Stimulated activated CD4-positive, alpha-beta T cell treated with anti-CD3 and anti-CD28 coated beads, Interleukin-2, amount 100 ng/mL, for 48 hours (primary cell): ENCODE data around the gene SIRT3.

Experiments
- DNase-seq, 2 donors: peaks; one replicate each; pipeline ENCODE4 v3.0.0-alpha.2; 2020

Gene SIRT3

DNA sequence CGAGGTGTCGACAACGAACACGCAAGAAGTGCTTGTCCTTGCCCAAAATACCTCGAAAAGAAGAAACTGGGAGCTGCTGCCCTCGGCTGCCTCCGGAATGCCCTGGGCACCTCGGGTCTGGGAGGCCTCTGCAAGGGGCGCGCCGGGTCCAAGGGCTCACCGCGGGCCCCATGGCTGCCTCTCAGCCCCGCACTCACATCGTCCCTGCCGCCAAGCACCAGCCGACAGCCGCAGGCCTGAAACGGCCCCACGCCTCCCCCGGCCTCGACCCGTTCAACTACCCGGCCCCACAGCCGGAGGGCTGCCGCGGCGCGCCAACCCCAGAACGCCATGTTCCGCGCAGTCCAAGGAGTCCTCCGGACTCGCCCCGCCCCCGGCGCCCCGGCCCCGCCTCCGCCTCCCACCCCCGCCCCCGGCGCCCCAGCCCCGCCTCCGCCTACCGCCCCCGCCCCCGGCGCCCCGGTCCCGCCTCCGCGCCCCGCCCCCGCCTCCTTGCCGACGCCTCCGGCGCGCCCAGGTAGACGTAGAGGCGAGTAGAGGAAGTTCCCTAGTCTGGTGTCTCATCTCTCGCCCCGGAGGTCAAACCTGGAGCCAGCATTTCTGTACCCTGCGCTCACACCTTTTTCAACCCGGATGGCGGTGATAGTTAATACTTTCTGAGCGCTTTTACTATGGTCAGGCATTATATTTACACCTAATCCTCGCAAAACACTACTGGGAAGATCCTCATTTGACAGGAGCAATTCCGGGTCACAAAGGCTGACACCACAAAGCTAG lies at the start of gene SIRT3:
SIRT3 (minus strand) TSS at position 346 of the 777 bp plus-strand sequence; CDS start at position 332, 14 bp downstream.
- DNase-seq: peak; percentile 56 to 64

DNA sequence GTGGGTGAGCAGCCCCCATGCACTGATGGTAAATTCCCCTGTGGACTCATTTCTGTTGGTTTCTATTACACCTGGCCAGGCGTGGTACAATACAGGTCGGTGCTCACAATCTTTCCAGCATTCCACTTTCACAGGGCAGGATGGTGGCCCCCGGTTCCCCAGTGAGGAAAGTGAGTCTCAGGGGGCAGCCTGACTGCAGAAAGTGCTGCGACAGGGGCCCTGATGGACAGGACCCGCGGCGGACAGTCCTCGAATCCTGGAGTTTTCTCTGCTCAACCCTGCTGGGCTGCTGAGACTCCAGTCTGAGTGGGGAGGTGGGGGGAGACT lies 49.7 kb upstream of the SIRT3 start:
- no peak for DNase-seq

DNA sequence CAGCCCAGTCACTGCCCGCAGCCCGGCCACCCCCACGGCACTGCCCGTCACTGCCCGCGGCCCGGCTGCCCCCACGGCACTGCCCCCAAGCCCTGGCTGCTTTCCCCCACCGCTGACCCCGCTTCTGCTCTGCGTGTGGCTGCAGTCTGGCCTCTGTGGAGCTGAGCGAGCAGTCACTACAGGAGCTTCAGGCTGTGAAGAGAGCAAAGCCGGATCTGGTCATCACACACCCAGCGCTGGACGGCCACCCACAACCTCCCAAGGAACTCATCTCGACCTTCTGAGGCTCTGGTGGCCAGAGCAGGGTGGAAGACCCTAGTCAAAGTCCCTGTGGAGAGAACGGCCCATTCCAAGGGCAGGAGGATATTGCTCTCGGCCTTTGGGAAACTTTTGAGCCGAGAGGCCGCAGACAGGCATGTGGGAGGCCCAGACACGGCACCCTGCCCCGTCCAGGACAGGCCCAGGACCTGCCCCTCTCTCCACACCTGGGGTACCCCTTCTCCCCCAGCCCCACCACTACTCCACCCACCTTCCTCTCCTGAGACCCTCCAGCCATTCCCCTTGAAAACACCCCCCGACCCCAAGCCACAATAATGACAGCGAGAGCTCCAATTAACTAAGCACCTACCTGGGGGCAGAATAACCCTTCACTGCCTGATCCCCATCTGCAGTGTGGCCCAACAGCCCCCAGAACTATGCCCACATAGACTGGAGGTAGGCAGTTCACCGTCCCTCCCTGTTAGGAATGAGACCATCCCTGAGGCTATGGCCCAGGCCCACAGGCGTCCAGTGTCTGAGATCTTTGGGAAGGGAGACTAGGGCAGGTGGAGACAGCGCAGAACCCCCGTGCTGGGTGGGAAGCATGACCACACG lies 49.1 kb upstream of the SIRT3 start:
- no peak for DNase-seq

DNA sequence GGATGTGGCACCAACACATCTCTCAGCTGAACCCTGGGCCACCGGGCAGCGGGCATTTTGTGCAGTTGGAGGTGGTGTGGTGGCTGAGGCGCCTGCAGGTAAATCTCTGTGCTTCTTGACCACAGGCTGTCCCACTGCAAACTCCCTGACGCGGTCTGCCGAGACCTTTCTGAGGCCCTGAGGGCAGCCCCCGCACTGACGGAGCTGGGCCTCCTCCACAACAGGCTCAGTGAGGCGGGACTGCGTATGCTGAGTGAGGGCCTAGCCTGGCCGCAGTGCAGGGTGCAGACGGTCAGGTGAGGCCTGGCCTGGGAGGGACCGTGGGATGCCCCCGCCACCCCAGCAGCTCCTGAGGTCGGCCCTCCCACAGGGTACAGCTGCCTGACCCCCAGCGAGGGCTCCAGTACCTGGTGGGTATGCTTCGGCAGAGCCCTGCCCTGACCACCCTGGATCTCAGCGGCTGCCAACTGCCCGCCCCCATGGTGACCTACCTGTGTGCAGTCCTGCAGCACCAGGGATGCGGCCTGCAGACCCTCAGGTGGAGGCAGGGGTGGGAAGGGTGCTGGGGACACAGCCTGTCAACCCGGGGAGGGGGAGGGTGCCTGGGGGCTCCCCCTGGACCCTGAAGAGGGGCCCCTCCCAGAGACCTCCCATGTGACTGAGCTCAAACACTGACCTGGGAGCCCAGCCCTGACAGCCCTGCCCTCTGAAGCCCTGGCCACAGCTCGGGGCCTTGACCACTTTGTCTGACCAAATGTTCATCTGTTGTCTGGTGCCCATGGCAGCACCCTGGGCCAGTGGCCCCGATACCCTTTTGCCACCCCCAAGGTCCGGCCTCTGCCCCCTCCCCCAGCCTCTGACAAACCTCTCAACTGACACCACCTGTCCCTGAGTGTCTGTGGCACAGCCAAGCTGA lies 48.2 kb upstream of the SIRT3 start:
- no peak for DNase-seq

DNA sequence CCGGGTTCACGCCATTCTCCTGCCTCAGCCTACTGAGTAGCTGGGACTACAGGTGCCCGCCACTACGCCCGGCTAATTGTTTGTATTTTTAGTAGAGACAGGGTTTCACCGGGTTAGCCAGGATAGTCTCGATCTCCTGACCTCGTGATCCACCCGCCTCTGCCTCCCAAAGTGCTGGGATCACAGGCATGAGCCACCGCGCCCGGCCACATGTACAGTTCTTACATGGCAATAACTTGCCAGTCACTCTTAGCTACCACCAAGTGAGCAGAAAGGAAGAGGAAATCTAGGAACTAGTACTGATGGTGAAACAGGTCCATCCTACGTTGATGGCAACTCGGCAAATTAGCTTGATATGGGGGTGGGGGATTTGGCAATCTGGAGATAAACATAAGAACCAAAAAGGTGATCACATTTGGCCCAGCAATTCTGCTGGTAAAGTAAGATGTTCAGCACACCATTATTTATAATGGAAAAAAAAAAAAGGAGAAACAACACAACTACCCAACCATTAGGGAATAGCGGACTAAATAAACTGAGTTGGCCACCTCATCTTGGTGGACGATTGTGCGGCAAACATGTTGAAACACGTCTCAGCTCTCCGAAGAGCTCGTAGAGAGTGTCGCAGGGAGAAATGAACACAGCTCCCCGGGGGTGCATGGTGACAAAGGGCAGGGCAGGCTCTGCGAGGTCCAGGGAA lies 47.4 kb upstream of the SIRT3 start:
- no peak for DNase-seq

DNA sequence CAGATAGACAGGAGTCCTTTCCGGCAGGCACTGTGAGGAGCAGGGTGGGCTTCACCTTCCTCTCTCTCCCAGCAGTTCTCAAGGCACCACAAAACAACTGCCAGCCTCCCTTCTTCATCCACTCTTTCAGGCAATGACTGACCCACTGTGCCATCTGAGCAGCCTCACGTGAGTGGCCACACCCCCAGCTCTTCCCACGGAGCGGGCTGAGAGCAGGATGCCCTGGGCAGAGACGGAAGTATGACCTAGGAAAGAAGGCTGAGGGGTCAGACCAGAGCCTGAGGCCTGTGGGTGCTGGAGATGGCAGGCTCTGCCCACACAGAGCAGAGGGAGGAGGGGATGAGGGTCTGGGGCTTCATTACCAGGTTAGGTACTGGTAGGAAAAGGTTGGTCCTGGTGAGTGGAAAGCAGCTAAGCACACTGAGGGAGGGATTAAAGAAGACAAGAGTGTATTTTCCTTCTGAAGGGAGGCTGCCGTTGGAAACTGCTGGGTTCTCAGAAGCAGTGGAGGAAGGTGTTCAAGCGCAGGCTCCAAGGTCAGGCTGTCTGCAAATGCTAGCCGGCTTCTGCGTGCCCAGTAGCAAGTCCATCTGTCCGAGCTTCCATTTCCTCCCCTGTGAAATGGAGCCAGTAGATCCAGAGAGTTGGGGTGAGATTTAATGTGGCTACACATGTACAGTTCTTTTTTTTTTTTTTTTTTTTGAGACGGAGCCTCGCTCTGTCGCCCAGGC lies 46.7 kb upstream of the SIRT3 start:
- no peak for DNase-seq

DNA sequence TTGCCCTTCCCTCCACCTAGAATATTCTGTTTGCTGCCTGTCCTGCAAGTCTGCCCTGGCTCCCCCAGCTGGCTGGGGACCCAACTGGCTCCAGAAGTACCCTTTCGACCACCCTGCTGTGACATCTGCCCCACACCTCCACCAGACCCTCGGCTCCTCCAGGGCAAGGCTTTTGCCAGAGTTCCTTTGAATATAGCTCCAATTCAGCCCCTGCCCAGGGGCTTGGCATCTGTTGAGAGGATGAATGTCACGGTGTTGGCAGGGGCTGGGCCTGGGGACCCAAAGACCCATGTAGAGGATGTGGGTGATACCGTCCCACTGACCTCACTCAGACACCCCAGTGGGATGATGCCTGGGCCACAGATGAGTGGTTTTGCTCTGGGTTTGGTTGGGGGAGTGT lies 46.0 kb upstream of the SIRT3 start:
- no peak for DNase-seq

DNA sequence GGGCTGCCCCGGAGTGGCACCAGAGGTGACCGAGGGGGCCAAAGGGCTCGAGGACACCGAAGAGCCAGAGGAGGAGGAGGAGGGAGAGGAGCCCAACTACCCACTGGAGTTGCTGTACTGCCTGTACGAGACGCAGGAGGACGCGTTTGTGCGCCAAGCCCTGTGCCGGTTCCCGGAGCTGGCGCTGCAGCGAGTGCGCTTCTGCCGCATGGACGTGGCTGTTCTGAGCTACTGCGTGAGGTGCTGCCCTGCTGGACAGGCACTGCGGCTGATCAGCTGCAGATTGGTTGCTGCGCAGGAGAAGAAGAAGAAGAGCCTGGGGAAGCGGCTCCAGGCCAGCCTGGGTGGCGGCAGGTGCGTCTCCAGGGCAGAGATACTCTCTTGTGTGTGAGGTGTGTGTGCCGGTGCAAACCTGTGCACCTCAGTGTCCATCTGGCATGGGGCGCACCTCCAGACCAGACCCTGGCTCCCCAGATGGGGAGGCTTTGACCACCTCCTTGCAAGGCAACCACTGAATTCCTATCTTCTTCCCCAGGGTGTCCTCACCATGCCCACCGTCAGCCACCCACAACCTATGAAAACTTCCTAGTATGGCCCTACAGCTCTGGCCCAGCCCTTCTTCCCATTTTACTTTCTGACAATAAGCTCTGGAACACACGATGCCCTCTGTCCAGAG lies 45.5 kb upstream of the SIRT3 start:
- no peak for DNase-seq

DNA sequence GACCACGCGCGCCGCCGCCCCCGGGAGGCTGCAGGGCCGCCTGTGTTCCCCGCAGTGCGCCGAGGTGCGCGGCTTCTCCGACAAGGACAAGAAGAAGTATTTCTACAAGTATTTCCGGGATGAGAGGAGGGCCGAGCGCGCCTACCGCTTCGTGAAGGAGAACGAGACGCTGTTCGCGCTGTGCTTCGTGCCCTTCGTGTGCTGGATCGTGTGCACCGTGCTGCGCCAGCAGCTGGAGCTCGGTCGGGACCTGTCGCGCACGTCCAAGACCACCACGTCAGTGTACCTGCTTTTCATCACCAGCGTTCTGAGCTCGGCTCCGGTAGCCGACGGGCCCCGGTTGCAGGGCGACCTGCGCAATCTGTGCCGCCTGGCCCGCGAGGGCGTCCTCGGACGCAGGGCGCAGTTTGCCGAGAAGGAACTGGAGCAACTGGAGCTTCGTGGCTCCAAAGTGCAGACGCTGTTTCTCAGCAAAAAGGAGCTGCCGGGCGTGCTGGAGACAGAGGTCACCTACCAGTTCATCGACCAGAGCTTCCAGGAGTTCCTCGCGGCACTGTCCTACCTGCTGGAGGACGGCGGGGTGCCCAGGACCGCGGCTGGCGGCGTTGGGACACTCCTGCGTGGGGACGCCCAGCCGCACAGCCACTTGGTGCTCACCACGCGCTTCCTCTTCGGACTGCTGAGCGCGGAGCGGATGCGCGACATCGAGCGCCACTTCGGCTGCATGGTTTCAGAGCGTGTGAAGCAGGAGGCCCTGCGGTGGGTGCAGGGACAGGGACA lies 44.8 kb upstream of the SIRT3 start:
- no peak for DNase-seq

DNA sequence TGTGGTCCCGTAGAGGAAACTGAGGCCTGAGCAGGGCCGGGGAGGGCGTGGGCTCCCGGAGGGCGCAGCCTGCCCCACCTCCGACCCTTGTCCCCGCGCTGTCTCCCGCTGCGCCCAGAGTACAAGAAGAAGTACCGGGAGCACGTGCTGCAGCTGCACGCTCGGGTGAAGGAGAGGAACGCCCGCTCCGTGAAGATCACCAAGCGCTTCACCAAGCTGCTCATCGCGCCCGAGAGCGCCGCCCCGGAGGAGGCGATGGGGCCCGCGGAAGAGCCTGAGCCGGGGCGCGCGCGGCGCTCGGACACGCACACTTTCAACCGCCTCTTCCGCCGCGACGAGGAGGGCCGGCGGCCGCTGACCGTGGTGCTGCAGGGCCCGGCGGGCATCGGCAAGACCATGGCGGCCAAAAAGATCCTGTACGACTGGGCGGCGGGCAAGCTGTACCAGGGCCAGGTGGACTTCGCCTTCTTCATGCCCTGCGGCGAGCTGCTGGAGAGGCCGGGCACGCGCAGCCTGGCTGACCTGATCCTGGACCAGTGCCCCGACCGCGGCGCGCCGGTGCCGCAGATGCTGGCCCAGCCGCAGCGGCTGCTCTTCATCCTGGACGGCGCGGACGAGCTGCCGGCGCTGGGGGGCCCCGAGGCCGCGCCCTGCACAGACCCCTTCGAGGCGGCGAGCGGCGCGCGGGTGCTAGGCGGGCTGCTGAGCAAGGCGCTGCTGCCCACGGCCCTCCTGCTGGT lies 44.0 kb upstream of the SIRT3 start:
- peak in 1 of 2 donors; percentile 22 for DNase-seq

DNA sequence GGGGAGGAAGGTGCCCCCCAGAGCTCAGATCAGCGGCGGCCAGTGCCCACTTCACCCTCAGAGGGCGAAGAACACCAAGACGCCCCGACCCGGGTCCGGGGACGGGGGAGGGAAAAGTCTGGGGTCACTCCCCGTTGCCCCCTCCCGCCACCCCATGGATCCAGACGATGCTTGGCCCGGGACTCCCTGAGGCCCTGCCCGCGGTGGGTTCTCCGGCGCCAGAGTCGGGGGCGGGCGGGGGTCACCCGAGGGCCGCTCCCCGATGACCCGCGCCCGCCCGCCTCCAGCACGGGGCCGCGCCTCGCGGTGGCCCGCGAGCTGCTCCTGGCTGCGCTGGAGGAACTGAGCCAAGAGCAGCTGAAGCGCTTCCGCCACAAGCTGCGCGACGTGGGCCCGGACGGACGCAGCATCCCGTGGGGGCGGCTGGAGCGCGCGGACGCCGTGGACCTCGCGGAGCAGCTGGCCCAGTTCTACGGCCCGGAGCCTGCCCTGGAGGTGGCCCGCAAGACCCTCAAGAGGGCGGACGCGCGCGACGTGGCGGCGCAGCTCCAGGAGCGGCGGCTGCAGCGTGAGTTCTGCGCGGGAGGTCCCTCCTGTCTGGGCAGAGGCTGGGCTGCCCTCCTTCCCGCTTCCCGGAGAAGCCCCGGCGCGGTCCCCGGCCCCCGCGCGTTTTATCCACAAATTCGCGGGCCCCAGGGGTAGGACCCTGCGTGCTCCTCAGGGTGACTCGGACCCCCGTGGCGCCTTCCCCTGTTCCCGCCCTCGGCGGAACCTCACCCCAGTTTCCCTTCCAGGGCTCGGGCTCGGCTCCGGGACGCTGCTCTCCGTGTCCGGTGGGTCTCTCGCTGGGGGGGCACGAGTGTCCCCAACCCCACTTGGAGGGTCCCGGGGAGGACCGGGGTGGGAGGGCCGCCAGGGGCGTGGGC lies 43.2 kb upstream of the SIRT3 start:
- DNase-seq: no peak

DNA sequence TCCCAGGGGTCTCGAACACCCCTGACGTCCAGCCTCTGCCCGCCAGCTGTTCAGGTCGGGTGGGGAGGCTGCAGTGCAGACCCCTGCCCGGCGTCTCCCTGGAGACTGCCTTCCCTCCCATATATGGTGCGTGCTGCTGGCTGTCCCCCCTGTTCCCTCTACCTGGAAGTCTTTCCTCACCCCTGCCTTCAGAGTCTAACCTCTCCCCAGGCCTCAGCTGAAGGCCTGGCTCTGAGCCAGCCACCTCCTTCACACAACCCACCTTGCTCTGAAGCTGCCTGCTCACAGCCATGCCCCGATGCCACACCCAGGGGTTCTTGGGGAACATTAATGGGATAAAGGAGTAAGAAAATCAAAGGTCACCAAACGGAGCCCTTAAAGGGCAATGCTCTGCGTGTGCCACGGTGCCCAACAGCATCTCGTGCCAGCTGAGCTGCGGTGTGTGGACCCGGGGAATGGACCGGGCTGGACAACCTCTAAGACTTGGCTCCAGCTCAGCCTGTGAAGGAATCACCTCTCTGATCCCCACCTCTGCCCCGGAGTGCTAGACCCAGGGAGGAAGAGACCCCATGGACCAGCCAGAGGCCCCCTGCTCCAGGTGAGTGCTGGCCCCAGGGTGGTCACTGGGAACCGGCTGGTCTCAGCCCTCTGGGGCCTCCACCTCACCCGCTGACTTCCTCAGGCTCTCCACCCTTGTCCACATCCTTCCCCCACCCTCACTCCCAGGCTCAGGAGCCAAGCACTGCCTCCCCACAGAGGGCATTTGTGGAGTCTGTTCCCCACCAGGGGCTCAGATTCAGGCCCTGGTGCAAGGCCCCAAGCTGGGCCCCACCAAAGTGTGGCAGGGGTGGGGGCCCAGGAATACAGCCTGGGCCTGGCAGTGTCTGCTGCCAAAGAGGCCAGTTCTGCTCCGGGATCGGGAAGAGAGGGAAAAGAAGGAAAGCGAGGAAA lies 42.1 kb upstream of the SIRT3 start, which contains the start of gene NLRP6:
NLRP6 (plus strand) TSS at position 407 of the 951 bp plus-strand sequence; CDS start at position 570, 163 bp downstream.
- no peak for DNase-seq

DNA sequence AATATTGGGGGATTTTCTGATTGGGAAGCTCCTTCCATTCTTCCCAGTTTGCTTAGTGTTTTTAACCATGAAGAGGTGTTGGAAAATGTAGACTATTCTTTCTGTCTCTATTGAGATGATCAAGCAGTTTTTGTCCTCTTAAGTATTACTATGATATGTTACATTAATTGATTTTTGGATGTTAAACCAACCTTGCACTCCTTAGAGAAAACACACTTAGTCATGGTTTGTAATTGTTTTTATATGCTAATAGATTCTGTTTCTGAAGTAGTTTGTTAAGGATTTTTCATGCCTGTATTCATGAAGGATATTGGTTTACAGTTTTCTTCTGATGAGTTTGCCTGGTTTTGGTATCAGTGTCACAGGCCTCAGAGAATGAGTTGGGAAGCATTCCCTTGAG lies 40.1 kb upstream of the SIRT3 start:
- DNase-seq: no peak

DNA sequence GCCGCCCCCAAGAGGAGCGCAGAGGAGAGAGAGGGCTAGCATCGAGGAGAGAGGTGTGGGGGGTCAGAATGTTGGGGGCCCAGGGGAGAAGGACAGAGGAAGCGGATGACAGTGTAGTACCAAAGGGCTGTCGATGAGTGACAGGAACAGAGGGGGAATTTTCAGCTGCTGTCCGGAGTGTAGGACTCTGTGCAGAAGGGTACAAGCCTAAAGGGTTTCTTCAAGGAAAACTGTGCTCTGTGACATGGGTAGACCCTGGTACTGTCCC lies 36.7 kb upstream of the SIRT3 start:
- no peak for DNase-seq

DNA sequence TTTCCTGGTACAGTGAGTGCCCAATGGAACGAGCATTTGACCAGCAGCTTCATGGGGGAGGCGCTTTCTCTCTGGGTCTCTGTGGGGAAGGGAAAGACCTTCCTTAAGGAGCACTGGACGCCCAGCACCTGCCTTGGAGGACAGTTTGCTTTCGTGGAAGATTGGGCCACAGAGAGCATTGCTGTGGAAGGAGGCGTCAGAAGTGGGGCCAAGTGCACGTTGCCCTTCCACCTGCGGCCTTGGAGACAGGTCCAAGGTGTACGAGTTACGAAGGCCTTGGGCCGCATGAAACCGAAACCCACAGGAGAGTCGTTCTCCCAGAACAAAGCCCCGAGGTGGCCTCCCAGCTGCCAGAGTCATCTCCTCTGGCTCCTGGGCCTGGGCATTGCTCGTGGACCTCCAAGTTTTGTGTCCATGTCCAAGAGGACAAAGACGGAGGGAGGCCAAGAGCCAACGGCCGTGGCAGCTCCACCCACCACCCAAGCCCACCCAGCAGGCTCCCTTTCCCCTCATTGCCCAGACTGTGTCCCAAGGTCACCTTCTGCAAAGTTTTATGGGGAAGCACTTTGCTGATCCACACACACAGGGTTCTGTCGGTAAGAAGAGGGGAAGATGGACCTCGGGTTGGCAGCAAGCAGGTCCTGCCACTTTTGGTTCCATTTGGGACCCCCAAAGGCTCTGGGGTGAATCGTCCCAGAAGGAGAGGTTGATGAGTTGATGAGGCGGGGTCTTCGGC lies 36.2 kb upstream of the SIRT3 start:
- DNase-seq: no peak

DNA sequence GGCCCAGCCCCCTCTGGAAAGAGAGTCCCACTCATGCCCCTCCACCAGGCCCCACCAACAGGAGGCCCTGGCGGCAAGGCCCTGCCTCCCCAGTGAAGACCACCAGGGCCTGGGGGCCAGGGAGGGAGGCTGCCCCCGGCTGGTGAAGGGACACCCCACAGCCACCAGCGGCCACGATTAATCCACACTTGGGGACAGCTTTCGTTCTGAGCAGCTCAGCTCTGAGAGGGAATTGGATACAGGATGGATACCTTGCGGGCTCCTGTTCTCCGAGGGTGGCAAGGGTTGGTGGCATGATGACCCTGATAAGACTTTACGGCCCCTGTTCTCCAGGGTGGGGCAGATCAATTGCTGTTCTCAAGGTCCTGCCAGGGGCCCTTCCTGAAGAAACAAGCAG lies 35.2 kb upstream of the SIRT3 start:
- no peak for DNase-seq
